Fibroblast of lung (primary cell): ENCODE data around the gene COG5.

ENCODE experiments used
- EZH2 ChIP-seq: IDR thresholded peaks from 2 replicates; pipeline ENCODE4 v1.5.1; 2012; ENCODE audit warnings: low read length, control low read depth, mild to moderate bottlenecking; ENCODE audit errors: missing control alignments
- TF ChIP-seq, protein P1 (sequence below), 2 donors: IDR thresholded peaks in 1 of 2; conservative IDR thresholded peaks in 1 of 2; 1 replicate in 1 of 2; 2 replicates in 1 of 2; pipeline ENCODE4 v1.5.1; 2011 to 2012; ENCODE audit warnings: low read length in 2 of 2, control low read depth in 1 of 2, inconsistent platforms in 1 of 2, low read depth in 1 of 2, mild to moderate bottlenecking in 1 of 2

DNA sequence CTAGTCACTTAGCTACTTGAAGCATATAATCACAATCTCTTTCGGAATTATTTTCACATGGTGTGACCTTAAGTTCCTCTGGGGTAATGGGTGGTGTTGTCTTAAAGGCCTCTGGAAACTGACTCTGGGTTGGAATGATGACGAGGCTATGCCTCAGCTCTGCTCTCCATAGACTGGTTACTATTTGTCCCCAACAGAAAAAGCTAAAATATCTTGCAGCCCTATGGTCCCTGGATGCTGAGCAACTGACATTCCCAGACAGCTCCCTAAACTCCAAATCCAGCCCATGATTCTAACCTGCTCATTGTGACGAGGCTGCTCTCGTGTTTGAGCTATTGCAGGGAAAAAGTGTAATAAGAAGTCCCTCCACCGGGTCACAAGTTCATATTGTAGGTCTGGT lies 343.4 kb downstream of the COG5 start:
- TF ChIP-seq, protein P1, sequence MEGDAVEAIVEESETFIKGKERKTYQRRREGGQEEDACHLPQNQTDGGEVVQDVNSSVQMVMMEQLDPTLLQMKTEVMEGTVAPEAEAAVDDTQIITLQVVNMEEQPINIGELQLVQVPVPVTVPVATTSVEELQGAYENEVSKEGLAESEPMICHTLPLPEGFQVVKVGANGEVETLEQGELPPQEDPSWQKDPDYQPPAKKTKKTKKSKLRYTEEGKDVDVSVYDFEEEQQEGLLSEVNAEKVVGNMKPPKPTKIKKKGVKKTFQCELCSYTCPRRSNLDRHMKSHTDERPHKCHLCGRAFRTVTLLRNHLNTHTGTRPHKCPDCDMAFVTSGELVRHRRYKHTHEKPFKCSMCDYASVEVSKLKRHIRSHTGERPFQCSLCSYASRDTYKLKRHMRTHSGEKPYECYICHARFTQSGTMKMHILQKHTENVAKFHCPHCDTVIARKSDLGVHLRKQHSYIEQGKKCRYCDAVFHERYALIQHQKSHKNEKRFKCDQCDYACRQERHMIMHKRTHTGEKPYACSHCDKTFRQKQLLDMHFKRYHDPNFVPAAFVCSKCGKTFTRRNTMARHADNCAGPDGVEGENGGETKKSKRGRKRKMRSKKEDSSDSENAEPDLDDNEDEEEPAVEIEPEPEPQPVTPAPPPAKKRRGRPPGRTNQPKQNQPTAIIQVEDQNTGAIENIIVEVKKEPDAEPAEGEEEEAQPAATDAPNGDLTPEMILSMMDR (conservative IDR thresholded peaks at IDR 0.05 in 1 of 2, IDR thresholded peaks at IDR 0.05 in 1 of 2; ENCODE audit: low read depth in 1 of 2, low read length in 2 of 2) = no peak
- no peak for TF ChIP-seq EZH2
